Measurements from ENCODE around the gene ABCG1.

The ABCG1 gene

GRCh38 chr21:42214921-42215320 lies 4.0 kb upstream of the ABCG1 start:
- TF ChIP-seq EZH2 (optimal IDR thresholded peaks at IDR 0.05; ENCODE audit: low read depth, low read length) (no peak), EZH2phosphoT487 (IDR thresholded peaks at IDR 0.05; ENCODE audit: low read length) (no peak), CTCF (IDR thresholded peaks at IDR 0.05; ENCODE audit: low read length) (no peak)
- H4K20me1 ChIP-seq (ENCODE audit: insufficient read depth, low read length) = no peaks in the 10 kb centered on the region
- no peaks in the 10 kb centered on the region for H3K36me3 ChIP-seq (replicated peaks; ENCODE audit: insufficient read depth, low read length)
- H3K27me3 ChIP-seq (replicated peaks; ENCODE audit: insufficient read depth, low read length) = peaks cover 65% of the 10 kb centered on the region
- no peaks in the 10 kb centered on the region for H3K4me1 ChIP-seq (ENCODE audit: low read length)
- H3K27ac ChIP-seq (ENCODE audit: low read length) = no peak overlapping the region
- no peaks in the 10 kb centered on the region for H3K9me3 ChIP-seq (replicated peaks; ENCODE audit: insufficient read depth, low read length)
- peaks cover under 1% of the 10 kb centered on the region; the same call in 1 of the 2 replicates for H3F3A ChIP-seq (ENCODE audit: insufficient read depth, low read length)
- no peaks in the 10 kb centered on the region for H3K9me2 ChIP-seq (replicated peaks; ENCODE audit: insufficient read depth, low read length)
- no peak overlapping the region for H3K4me2 ChIP-seq (ENCODE audit: low read depth, low read length)
- no peak overlapping the region for H3K4me3 ChIP-seq (ENCODE audit: low read length)
- DNase-seq = no peak
- H3K79me2 ChIP-seq (ENCODE audit: low read length) = no peaks in the 10 kb centered on the region
- no peak overlapping the region for H3K9ac ChIP-seq (ENCODE audit: low read length)
- no peak overlapping the region for H2AFZ ChIP-seq (ENCODE audit: low read length)

GRCh38 chr21:42215942-42216725 lies 2.8 kb upstream of the ABCG1 start:
- Histone ChIP-seq H3K4me1 (ENCODE audit: low read length) (0 out of 2 replicates have a peak, but pooled peaks cover 3% of the 10 kb centered on the region), H3K79me2 (ENCODE audit: low read length) (no peaks in the 10 kb centered on the region), H3K9me2 (replicated peaks; ENCODE audit: insufficient read depth, low read length) (no peaks in the 10 kb centered on the region), H3K9ac (ENCODE audit: low read length) (no peak overlapping the region), H3K9me3 (replicated peaks; ENCODE audit: insufficient read depth, low read length) (no peaks in the 10 kb centered on the region), H3K4me2 (ENCODE audit: low read depth, low read length) (no peak overlapping the region), H3K27ac (ENCODE audit: low read length) (no peak overlapping the region), H4K20me1 (ENCODE audit: insufficient read depth, low read length) (no peaks in the 10 kb centered on the region), H3K36me3 (replicated peaks; ENCODE audit: insufficient read depth, low read length) (no peaks in the 10 kb centered on the region), H2AFZ (ENCODE audit: low read length) (no peak overlapping the region), H3K27me3 (replicated peaks; ENCODE audit: insufficient read depth, low read length) (peaks cover 70% of the 10 kb centered on the region), H3K4me3 (ENCODE audit: low read length) (no peak overlapping the region), H3F3A (ENCODE audit: insufficient read depth, low read length) (peaks cover 3% of the 10 kb centered on the region; the same call in 1 of the 2 replicates)
- DNase-seq = no peak
- no peak for TF ChIP-seq CTCF (IDR thresholded peaks at IDR 0.05; ENCODE audit: low read length)
- no peak for TF ChIP-seq EZH2 (optimal IDR thresholded peaks at IDR 0.05; ENCODE audit: low read depth, low read length)

- Histone ChIP-seq H4K20me1 (ENCODE audit: insufficient read depth, low read length) (no peaks in the 10 kb centered on the region), H3K9me2 (replicated peaks; ENCODE audit: insufficient read depth, low read length) (no peaks in the 10 kb centered on the region), H3K79me2 (ENCODE audit: low read length) (no peaks in the 10 kb centered on the region), H3K4me2 (ENCODE audit: low read depth, low read length) (no peak overlapping the region), H3K27ac (ENCODE audit: low read length) (no peak overlapping the region), H2AFZ (ENCODE audit: low read length) (no peak overlapping the region), H3K9me3 (replicated peaks; ENCODE audit: insufficient read depth, low read length) (no peaks in the 10 kb centered on the region), H3K4me1 (ENCODE audit: low read length) (0 out of 2 replicates have a peak, but pooled peaks cover 3% of the 10 kb centered on the region), H3K9ac (ENCODE audit: low read length) (no peak overlapping the region), H3K4me3 (ENCODE audit: low read length) (no peak overlapping the region), H3K27me3 (replicated peaks; ENCODE audit: insufficient read depth, low read length) (peaks cover 74% of the 10 kb centered on the region), H3F3A (ENCODE audit: insufficient read depth, low read length) (peaks cover 3% of the 10 kb centered on the region; the same call in 1 of the 2 replicates), H3K36me3 (replicated peaks; ENCODE audit: insufficient read depth, low read length) (no peaks in the 10 kb centered on the region)
- no peak for TF ChIP-seq EZH2 (optimal IDR thresholded peaks at IDR 0.05; ENCODE audit: low read depth, low read length)
- TF ChIP-seq EZH2phosphoT487 (IDR thresholded peaks at IDR 0.05; ENCODE audit: low read length) = no peak
- no peak for TF ChIP-seq CTCF (IDR thresholded peaks at IDR 0.05; ENCODE audit: low read length)
- DNase-seq = no peak
Observed at GRCh38 chr21:42216726-42217572, 2.0 kb upstream of the ABCG1 start.
